K562 (cell line): ENCODE measurements around the gene ILF3. TPM values are rescaled to one million over a fixed set of nuclear protein-coding genes. Genes with fewer than 3 reads are reported as not detected.

Experiments used
- BRD9 ChIP-seq: fragments of 450-650 bp; IDR thresholded peaks from 2 replicates; pipeline ENCODE4 v1.6.1; 2018; ENCODE audit warnings: low read depth; ENCODE audit not compliant: partially characterized antibody
- CBFA2T3 ChIP-seq: fragments of 450-650 bp; IDR thresholded peaks from 2 replicates; pipeline ENCODE4 v1.6.1; 2017
- EP400 ChIP-seq: fragments of 450-650 bp; IDR thresholded peaks from 2 replicates; pipeline ENCODE4 v1.6.1; 2017; ENCODE audit warnings: antibody characterized with exemption, mild to moderate bottlenecking, moderate library complexity
- MLX ChIP-seq, 2 experiments: fragments of 450-650 bp in 1 of 2; sonication (generic) in 1 of 2; formaldehyde crosslinking; conservative IDR thresholded peaks; 2 replicates each; pipeline versions ENCODE4 v1.4.0 to v1.8.1; 2020 to 2022; ENCODE audit warnings: mild to moderate bottlenecking in 1 of 2, missing genetic modification reagents in 1 of 2
- MTA1 ChIP-seq: fragments of 450-650 bp; IDR thresholded peaks from 2 replicates; pipeline ENCODE4 v1.6.1; 2017; ENCODE audit warnings: borderline replicate concordance
- NFIC ChIP-seq: fragments of 450-650 bp; IDR thresholded peaks from 2 replicates; pipeline ENCODE4 v1.6.1; 2017; ENCODE audit warnings: mild to moderate bottlenecking, inconsistent platforms
- POLR2AphosphoS2 ChIP-seq: IDR thresholded peaks from 2 replicates; pipeline ENCODE4 v1.6.1; 2012; ENCODE audit warnings: low read length, improper control_type of control experiment
- RAD21 ChIP-seq, 2 experiments: fragments of 250-450 bp in 1 of 2; fragments of 450-650 bp in 1 of 2; sonication (Bioruptor Pico) in 1 of 2; formaldehyde crosslinking in 1 of 2; IDR thresholded peaks in 1 of 2; conservative IDR thresholded peaks in 1 of 2; 2 replicates each; pipeline versions ENCODE4 v1.4.0 to v1.8.0; 2020 to 2022; ENCODE audit warnings: mild to moderate bottlenecking in 2 of 2, moderate library complexity in 1 of 2
- STAT5A ChIP-seq: IDR thresholded peaks from 2 replicates; pipeline ENCODE4 v1.6.1; 2012; ENCODE audit warnings: low read length, inconsistent platforms, borderline replicate concordance
- TCF7 ChIP-seq: sonication (generic); IDR thresholded peaks from 2 replicates; pipeline ENCODE4 v1.6.1; 2016; ENCODE audit warnings: antibody characterized with exemption, borderline replicate concordance
- TSHZ1 ChIP-seq: fragments of 250-450 bp; sonication (Bioruptor Pico); IDR thresholded peaks from 2 replicates; pipeline ENCODE4 v1.4.0; 2020; ENCODE audit warnings: mild to moderate bottlenecking, moderate library complexity
- USF1 ChIP-seq: sonication (generic); formaldehyde crosslinking; IDR thresholded peaks from 2 replicates; pipeline ENCODE4 v1.9.0; 2022; ENCODE audit warnings: mild to moderate bottlenecking, missing genetic modification reagents
- ZBTB5 ChIP-seq: fragments of 450-650 bp; IDR thresholded peaks from 2 replicates; pipeline ENCODE4 v1.6.1; 2017; ENCODE audit warnings: antibody characterized with exemption
- ZNF184 ChIP-seq: sonication (generic); formaldehyde crosslinking; IDR thresholded peaks from 2 replicates; pipeline ENCODE4 v1.5.0; 2020; ENCODE audit warnings: missing genetic modification reagents
- ZNF584 ChIP-seq: fragments of 200-800 bp; sonication (Bioruptor generic); IDR thresholded peaks from 2 replicates; pipeline ENCODE4 v1.6.1; 2016; ENCODE audit warnings: low read depth, mild to moderate bottlenecking, missing genetic modification characterization, missing compliant biosample characterization
- ZNF639 ChIP-seq, 2 experiments: fragments of 200-800 bp in 1 of 2; sonication (Bioruptor generic) in 1 of 2; sonication (generic) in 1 of 2; formaldehyde crosslinking in 1 of 2; IDR thresholded peaks in 1 of 2; conservative IDR thresholded peaks in 1 of 2; 2 replicates each; pipeline versions ENCODE4 v1.5.0 to v1.6.1; 2016 to 2020; ENCODE audit warnings: missing compliant biosample characterization in 1 of 2, missing genetic modification characterization in 1 of 2, missing genetic modification reagents in 1 of 2
- ZZZ3 ChIP-seq: fragments of 450-650 bp; IDR thresholded peaks from 2 replicates; pipeline ENCODE4 v1.6.1; 2016; ENCODE audit warnings: antibody characterized with exemption, mild to moderate bottlenecking, moderate library complexity
- polyA plus RNA-seq, 8 experiments: library from polyadenylated mRNA; depleted of rRNA in 4 of 8; stranded (reverse) in 5 of 8; unstranded in 3 of 8; fragments of >200 nt; fragmentation: Nextera tagmentation in 2 of 8; fragmentation: Illumina TruSeq in 1 of 8; extraction: Ambion mirVana in 2 of 8; extraction: Trizol in 1 of 8; gene quantifications; 2 replicates each; pipeline versions ENCODE4 v1.2.1 to v1.2.3, GENCODE V29; 2011 to 2014; ENCODE audit warnings: inconsistent platforms in 1 of 8, missing spikeins in 1 of 8
- total RNA-seq, 7 experiments: library from RNA; depleted of rRNA in 6 of 7; stranded (reverse); fragments of >200 nt in 6 of 7; fragmentation: Illumina TruSeq in 2 of 7; extraction: Trizol in 2 of 7; gene quantifications; 2 replicates each; pipeline versions ENCODE4 v1.2.1 to v1.2.3, GENCODE V29; 2011 to 2021; ENCODE audit warnings: low replicate concordance in 1 of 7

ILF3 gene
- total and polyA plus RNA-seq, 9 of the 15 experiments (the other 6 are each of a cell fraction or from before 2014, with no cell fraction given): 26.0 to 453 (median 175) TPM

- TF ChIP-seq USF1 (peak; percentile 99), TCF7 (no peak), POLR2AphosphoS2 (peak; percentile 85), CBFA2T3 (no peak), MTA1 (peak; percentile 95), ZNF584 (peak; percentile 94), TSHZ1 (CRISPR knock-in tag) (peak; percentile 77), ZNF184 (CRISPR knock-in tag) (no peak), RAD21 (CRISPR knock-in tag; conservative IDR thresholded peaks at IDR 0.05 in 1 of 2, IDR thresholded peaks at IDR 0.05 in 1 of 2) (no peak), EP400 (peak; percentile 99), NFIC (peak; percentile 20), ZNF639 (CRISPR knock-in tag; conservative IDR thresholded peaks at IDR 0.05 in 1 of 2, IDR thresholded peaks at IDR 0.05 in 1 of 2) (peak in 1 of 2 experiments; percentile 92; a peak in 2 of 4 replicates), BRD9 (no peak), ZBTB5 (no peak), STAT5A (peak; percentile 37; the same call in 1 of the 2 replicates), MLX (CRISPR knock-in tag; conservative IDR thresholded peaks at IDR 0.05) (peak; percentile 68 to 90; a peak in 3 of 4 replicates), ZZZ3 (no peak)
Observed at GRCh38 chr19:10653732-10654609, at the start of gene ILF3 (continued).
